ENCODE measurements around the gene PHIP.

- TF ChIP-seq CTCF (IDR thresholded peaks at IDR 0.05; ENCODE audit: extremely low read depth in 1 of 2, insufficient read depth in 1 of 2, low read depth in 1 of 2, low read length in 2 of 2) (no peak), GATA2 (IDR thresholded peaks at IDR 0.05; ENCODE audit: insufficient read depth, insufficient read length, low read depth, low read length) (no peak), MYC (IDR thresholded peaks at IDR 0.05; ENCODE audit: low read depth, low read length) (no peak), MAX (IDR thresholded peaks at IDR 0.05; ENCODE audit: insufficient read depth, insufficient read length) (no peak)
Observed at GRCh38 chr6:79009819-79010218, 68.2 kb downstream of the PHIP start.

Measured in endothelial cell of umbilical vein (primary cell).